HCT116 (cell line): ENCODE measurements around the gene UMAD1. TPM values are rescaled to one million over a fixed set of nuclear protein-coding genes. Genes with fewer than 3 reads are reported as not detected.

Experiments used
- ATAC-seq: fragments of 200-7000 bp; cut with Tn5 transposase; 2 replicates; pipeline ENCODE4 v1.9.1; 2020; ENCODE audit warnings: mild to moderate bottlenecking, moderate library complexity
- BruUV-seq: library from RNA; stranded (reverse); fragments of 400-500 nt; replicated peaks from 2 replicates; lab custom pipeline; 2021; lab: Mats Ljungman, UMichigan
- CTCF ChIA-PET: fragments of 300-600 bp; sonication (Branson Sonifier 250); formaldehyde crosslinking; loops from one replicate; lab custom pipeline; 2021; ENCODE audit warnings: antibody characterized with exemption; lab: Charles Lee
- POLR2A ChIA-PET: fragments of 300-600, 350-600 bp; sonication (Branson Sonifier 250); formaldehyde crosslinking; loops from one replicate; lab custom pipeline; 2021; ENCODE audit warnings: antibody characterized with exemption; lab: Charles Lee
- RAD21 ChIA-PET, 2 experiments: fragments of 300-600 bp; sonication (Branson Sonifier 250); formaldehyde crosslinking; loops; one replicate each; lab custom pipeline; 2023; ENCODE audit warnings: low total read pairs in 2 of 2; ENCODE audit not compliant: uncharacterized antibody in 2 of 2, unreplicated experiment in 2 of 2, low non-redundant PET in 1 of 2; lab: Charles Lee
- DNase-seq: peaks from one replicate; pipeline ENCODE4 v3.0.0-alpha.2; 2010; ENCODE audit warnings: low read depth, low spot score
- H2AFZ ChIP-seq: fragments of 200-600 bp; shearing (Covaris generic), sonication (generic); 2 replicates; pipeline ENCODE4 v1.6.1; 2017; ENCODE audit warnings: low read depth, mixed run types, mixed read lengths, antibody characterized with exemption, low read length; ENCODE audit not compliant: poor library complexity, severe bottlenecking
- H3K27ac ChIP-seq: 2 replicates; pipeline ENCODE4 v1.5.1; 2012; ENCODE audit warnings: low read depth, low read length
- H3K27me3 ChIP-seq: fragments of 200-600 bp; sonication (generic); 2 replicates; pipeline ENCODE4 v1.6.1; 2016; ENCODE audit warnings: mixed run types, low read length, mixed read lengths; ENCODE audit not compliant: insufficient read depth
- H3K36me3 ChIP-seq, 2 experiments: fragments of 200-500 bp in 1 of 2; fragments of 200-600 bp in 1 of 2; sonication (Bioruptor generic) in 1 of 2; sonication (generic) in 1 of 2; 2 replicates each; pipeline versions ENCODE4 v1.5.1 to v1.6.1; 2014 to 2016; ENCODE audit warnings: low read length in 2 of 2, inconsistent platforms in 1 of 2, mixed read lengths in 1 of 2, mixed run types in 1 of 2; ENCODE audit not compliant: insufficient read depth in 2 of 2, control insufficient read depth in 1 of 2
- H3K4me1 ChIP-seq, 2 experiments: fragments of 200-600 bp in 1 of 2; sonication (generic) in 1 of 2; 2 replicates each; pipeline versions ENCODE4 v1.5.1 to v1.6.1; 2012 to 2017; ENCODE audit warnings: low read length in 2 of 2, inconsistent platforms in 1 of 2, mild to moderate bottlenecking in 1 of 2, mixed read lengths in 1 of 2, mixed run types in 1 of 2, moderate library complexity in 1 of 2; ENCODE audit not compliant: insufficient read depth in 2 of 2, control insufficient read depth in 1 of 2
- H3K4me2 ChIP-seq: fragments of 200-600 bp; sonication (generic); 2 replicates; pipeline ENCODE4 v1.6.1; 2017; ENCODE audit warnings: mixed run types, low read length, mixed read lengths
- H3K4me3 ChIP-seq, 2 experiments: fragments of 200-600 bp in 1 of 2; sonication (generic) in 1 of 2; replicated peaks in 1 of 2; 2 replicates each; pipeline ENCODE4 v1.5.1; 2011 to 2016; ENCODE audit warnings: low read length in 2 of 2, control low read depth in 1 of 2, low read depth in 1 of 2, mild to moderate bottlenecking in 1 of 2, mixed read lengths in 1 of 2, mixed run types in 1 of 2
- H3K79me2 ChIP-seq: fragments of 200-600 bp; sonication (generic); 2 replicates; pipeline ENCODE4 v1.6.1; 2017; ENCODE audit warnings: mild to moderate bottlenecking, mixed run types, low read length, moderate library complexity, mixed read lengths; ENCODE audit not compliant: insufficient read depth
- H3K9ac ChIP-seq: fragments of 200-600 bp; sonication (generic); 2 replicates; pipeline ENCODE4 v1.6.1; 2016; ENCODE audit warnings: low read length, mixed read lengths
- H3K9me2 ChIP-seq: fragments of 200-600 bp; sonication (generic), shearing (Covaris generic); 2 replicates; pipeline ENCODE4 v1.6.1; 2017; ENCODE audit warnings: mixed run types, mild to moderate bottlenecking, moderate library complexity; ENCODE audit not compliant: insufficient read depth
- H3K9me3 ChIP-seq, 2 experiments: fragments of 200-500 bp in 1 of 2; fragments of 200-600 bp in 1 of 2; sonication (Bioruptor generic) in 1 of 2; sonication (generic) in 1 of 2; 2 replicates each; pipeline ENCODE4 v1.6.1; 2014 to 2017; ENCODE audit warnings: low read length in 2 of 2, mixed read lengths in 2 of 2, inconsistent platforms in 1 of 2, low read depth in 1 of 2, mild to moderate bottlenecking in 1 of 2, mixed run types in 1 of 2, moderate library complexity in 1 of 2; ENCODE audit not compliant: control insufficient read depth in 1 of 2, insufficient read depth in 1 of 2
- H4K20me1 ChIP-seq: fragments of 200-600 bp; sonication (generic), shearing (Covaris generic); 2 replicates; pipeline ENCODE4 v1.6.1; 2017; ENCODE audit warnings: mixed run types, mild to moderate bottlenecking, moderate library complexity; ENCODE audit not compliant: insufficient read depth
- ATF3 ChIP-seq: IDR thresholded peaks from 2 replicates; pipeline ENCODE4 v1.6.1; 2012
- CBX3 ChIP-seq: IDR thresholded peaks from 2 replicates; pipeline ENCODE4 v1.6.1; 2012; ENCODE audit warnings: low read depth
- CEBPB ChIP-seq: IDR thresholded peaks from 2 replicates; pipeline ENCODE4 v1.6.1; 2012; ENCODE audit warnings: low read depth
- CTCF ChIP-seq, 3 experiments: fragments of 200-600 bp in 1 of 3; sonication (generic) in 1 of 3; IDR thresholded peaks in 2 of 3; conservative IDR thresholded peaks in 1 of 3; 2 replicates each; pipeline ENCODE4 v1.5.1; 2012 to 2017; ENCODE audit warnings: low read depth in 2 of 3, low read length in 2 of 3, antibody characterized with exemption in 1 of 3, borderline replicate concordance in 1 of 3, control low read depth in 1 of 3, mild to moderate bottlenecking in 1 of 3, mixed read lengths in 1 of 3, mixed run types in 1 of 3, moderate library complexity in 1 of 3; ENCODE audit not compliant: insufficient read depth in 1 of 3
- EZH2 ChIP-seq: fragments of 200-600 bp; sonication (generic); IDR thresholded peaks from 2 replicates; pipeline ENCODE4 v1.6.1; 2017; ENCODE audit warnings: antibody characterized with exemption, mixed run types
- FOSL1 ChIP-seq: IDR thresholded peaks from 2 replicates; pipeline ENCODE4 v1.6.1; 2012; ENCODE audit warnings: low read depth
- JUND ChIP-seq: IDR thresholded peaks from 2 replicates; pipeline ENCODE4 v1.6.1; 2012
- POLR2A ChIP-seq: IDR thresholded peaks from 2 replicates; pipeline ENCODE4 v1.7.0; 2011; ENCODE audit warnings: borderline replicate concordance; ENCODE audit not compliant: insufficient read depth, insufficient read length; ENCODE audit errors: extremely low read depth
- REST ChIP-seq: IDR thresholded peaks from 2 replicates; pipeline ENCODE4 v1.6.1; 2012; ENCODE audit warnings: low read depth
- SIN3A ChIP-seq: IDR thresholded peaks from 2 replicates; pipeline ENCODE4 v1.6.1; 2012; ENCODE audit warnings: low read depth
- SRF ChIP-seq: IDR thresholded peaks from 2 replicates; pipeline ENCODE4 v1.6.1; 2012; ENCODE audit warnings: low read depth
- TCF7L2 ChIP-seq: IDR thresholded peaks from 2 replicates; pipeline ENCODE4 v1.7.0; 2011; ENCODE audit warnings: borderline replicate concordance, inconsistent platforms; ENCODE audit not compliant: insufficient read depth, insufficient read length; ENCODE audit errors: extremely low read depth
- YY1 ChIP-seq: IDR thresholded peaks from 2 replicates; pipeline ENCODE4 v1.6.1; 2011; ENCODE audit warnings: low read length, low read depth, moderate library complexity, mild to moderate bottlenecking; ENCODE audit not compliant: insufficient replicate concordance; ENCODE audit errors: extremely low read depth
- ZNF274 ChIP-seq: fragments of 200-500 bp; sonication (Bioruptor generic); IDR thresholded peaks from 2 replicates; pipeline ENCODE4 v1.6.1; 2014; ENCODE audit warnings: mild to moderate bottlenecking, low read depth, low read length, inconsistent platforms
- intact Hi-C: fragments of 100-400 bp; cut with micrococcal nuclease; formaldehyde crosslinking; loops from 2 replicates; pipeline ENCODE4 v1.10.0; 2022
- total RNA-seq: library from RNA; stranded (reverse); gene quantifications from one replicate; pipeline ENCODE4 v1.2.1, GENCODE V29; 2021; ENCODE audit not compliant: unreplicated experiment

UMAD1 gene
- total RNA-seq, 1 experiment from 2014 or later, result 12.7 TPM

- TF ChIP-seq REST (no peak), SRF (no peak)
Observed at GRCh38 chr7:7843240-7843639, 202.7 kb downstream of the UMAD1 start (continued).

GRCh38 chr7:7843972-7844371, 203.4 kb downstream of the UMAD1 start:
- H3K9me3 ChIP-seq, result no peaks in the 10 kb centered on the region
- H3K36me3 ChIP-seq, result no peaks in the 10 kb centered on the region
- ChIA-PET CTCF (no interaction called here), RAD21 (no interaction called here), POLR2A (no interaction called here)
- no peak overlapping the region for H3K9ac ChIP-seq
- no peak overlapping the region for H2AFZ ChIP-seq
- no peaks in the 10 kb centered on the region for H3K9me2 ChIP-seq
- intact Hi-C loops, result no loop called here
- no peak overlapping the region for H3K4me3 ChIP-seq
- H3K4me2 ChIP-seq, result no peak overlapping the region
- no peaks in the 10 kb centered on the region for H3K4me1 ChIP-seq
- H3K79me2 ChIP-seq, result no peaks in the 10 kb centered on the region
- no peak for TF ChIP-seq YY1
- TF ChIP-seq FOSL1, result no peak
- TF ChIP-seq CBX3, result no peak
- TF ChIP-seq JUND, result no peak
- no peak for TF ChIP-seq POLR2A
- no peak for TF ChIP-seq SIN3A
- TF ChIP-seq TCF7L2, result no peak
- no peak for TF ChIP-seq EZH2
- TF ChIP-seq SRF, result no peak
- TF ChIP-seq ZNF274, result no peak
- TF ChIP-seq REST, result no peak
- no peak for TF ChIP-seq CTCF (IDR thresholded peaks at IDR 0.05 in 2 of 3, conservative IDR thresholded peaks at IDR 0.05 in 1 of 3; ENCODE audit: borderline replicate concordance in 1 of 3, insufficient read depth in 1 of 3, low read depth in 2 of 3, low read length in 2 of 3)
- no peak for TF ChIP-seq CEBPB
- no peak for TF ChIP-seq ATF3
- no peaks in the 10 kb centered on the region for H4K20me1 ChIP-seq
- no peak overlapping the region for H3K27ac ChIP-seq
- ATAC-seq (no peak), DNase-seq (no peak)
- no TSS peak for BruUV-seq
- H3K27me3 ChIP-seq, result no peaks in the 10 kb centered on the region
